ENCODE measurements around the gene ACTL7A.

ACTL7A gene

DNA sequence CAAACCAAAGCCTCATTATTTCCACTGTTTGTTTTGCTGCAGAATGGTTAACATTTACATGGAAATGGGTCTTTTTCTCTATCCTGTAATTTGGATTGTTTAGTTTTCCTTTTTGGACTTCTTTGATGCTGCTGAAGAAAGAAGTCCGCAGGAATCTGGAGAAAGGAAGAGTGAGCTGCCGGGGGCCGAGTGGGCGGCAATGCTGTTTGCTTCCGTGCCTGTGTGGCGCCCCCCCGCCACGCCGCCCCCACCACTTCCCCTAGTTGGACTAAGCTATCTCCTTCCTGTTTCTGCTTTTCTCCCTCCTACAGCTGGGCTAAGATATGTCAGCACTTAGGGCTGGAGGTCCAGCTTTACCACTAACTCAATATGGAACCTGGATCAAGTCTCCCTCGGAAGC lies 46.0 kb upstream of the ACTL7A start:
- H3K27ac ChIP-seq (ENCODE audit: extremely low read depth, low read depth, low read length): no peak overlapping the region
- no peaks in the 10 kb centered on the region for H3K4me1 ChIP-seq (ENCODE audit: control insufficient read depth, insufficient read depth, low read length)
- ChIA-PET CTCF (interaction anchor here (1.4 kb wide), 1 partner anchor 54 kb away, joined by 3 read pairs; no protein-coding TSS in a partner anchor), POLR2A (no interaction called here)
- peak; percentile 51 for TF ChIP-seq ZFHX2 (tag by site-specific recombination; conservative IDR thresholded peaks at IDR 0.05)
- no peak for TF ChIP-seq ZNF416 (tag by site-specific recombination; IDR thresholded peaks at IDR 0.05)
- TF ChIP-seq MZF1 (tag by site-specific recombination; IDR thresholded peaks at IDR 0.05; ENCODE audit: borderline replicate concordance): no peak
- no peak for TF ChIP-seq ZNF521 (tag by site-specific recombination; IDR thresholded peaks at IDR 0.05)
- TF ChIP-seq ZNF561 (tag by site-specific recombination; IDR thresholded peaks at IDR 0.05; ENCODE audit: borderline replicate concordance): no peak
- peak; percentile 41; the same call in 1 of the 2 replicates for TF ChIP-seq EGR2 (tag by site-specific recombination; IDR thresholded peaks at IDR 0.05; ENCODE audit: low read depth)
- H3K9me3 ChIP-seq (ENCODE audit: control insufficient read depth, insufficient read depth, low read depth, low read length): no peaks in the 10 kb centered on the region
- H3K36me3 ChIP-seq (ENCODE audit: control insufficient read depth in 2 of 2, insufficient read depth in 1 of 2, low read length in 2 of 2): no peaks in the 10 kb centered on the region
- no peak overlapping the region for H3K4me3 ChIP-seq (ENCODE audit: low read depth, low read length)

GRCh38 chr9:108823829-108824228 lies 38.2 kb upstream of the ACTL7A start:
- Histone ChIP-seq H3K36me3 (ENCODE audit: control insufficient read depth in 2 of 2, insufficient read depth in 1 of 2, low read length in 2 of 2) (no peaks in the 10 kb centered on the region), H3K4me1 (ENCODE audit: control insufficient read depth, insufficient read depth, low read length) (no peaks in the 10 kb centered on the region), H3K9me3 (ENCODE audit: control insufficient read depth, insufficient read depth, low read depth, low read length) (no peaks in the 10 kb centered on the region), H3K4me3 (ENCODE audit: low read depth, low read length) (no peak overlapping the region), H3K27ac (ENCODE audit: extremely low read depth, low read depth, low read length) (no peak overlapping the region)
- ChIA-PET POLR2A (no interaction called here), CTCF (no interaction called here)
- TF ChIP-seq SETDB1 (IDR thresholded peaks at IDR 0.05; ENCODE audit: insufficient read length, low read length): peak; percentile 77
- TF ChIP-seq TRIM28 (IDR thresholded peaks at IDR 0.05; ENCODE audit: borderline replicate concordance, low read length): peak; percentile 53; the same call in 1 of the 2 replicates
- TF ChIP-seq ZNF585B (tag by site-specific recombination; IDR thresholded peaks at IDR 0.05): peak; percentile 91
- no peak for TF ChIP-seq ZBTB10 (tag by site-specific recombination; IDR thresholded peaks at IDR 0.05)

- ChIA-PET POLR2A (interaction anchor here (0.7 to 0.8 kb wide), 2 partner anchors 165 to 1737 kb away, joined by 5 to 8 read pairs; no protein-coding TSS in a partner anchor), CTCF (interaction anchor here (0.7 to 0.8 kb wide), 2 partner anchors 17 to 67 kb away, joined by 3 read pairs; no protein-coding TSS in a partner anchor)
- H3K36me3 ChIP-seq (ENCODE audit: control insufficient read depth in 2 of 2, insufficient read depth in 1 of 2, low read length in 2 of 2): no peaks in the 10 kb centered on the region
- TF ChIP-seq ZNF830 (tag by site-specific recombination; IDR thresholded peaks at IDR 0.05; ENCODE audit: low read depth): no peak
- TF ChIP-seq, protein P1, sequence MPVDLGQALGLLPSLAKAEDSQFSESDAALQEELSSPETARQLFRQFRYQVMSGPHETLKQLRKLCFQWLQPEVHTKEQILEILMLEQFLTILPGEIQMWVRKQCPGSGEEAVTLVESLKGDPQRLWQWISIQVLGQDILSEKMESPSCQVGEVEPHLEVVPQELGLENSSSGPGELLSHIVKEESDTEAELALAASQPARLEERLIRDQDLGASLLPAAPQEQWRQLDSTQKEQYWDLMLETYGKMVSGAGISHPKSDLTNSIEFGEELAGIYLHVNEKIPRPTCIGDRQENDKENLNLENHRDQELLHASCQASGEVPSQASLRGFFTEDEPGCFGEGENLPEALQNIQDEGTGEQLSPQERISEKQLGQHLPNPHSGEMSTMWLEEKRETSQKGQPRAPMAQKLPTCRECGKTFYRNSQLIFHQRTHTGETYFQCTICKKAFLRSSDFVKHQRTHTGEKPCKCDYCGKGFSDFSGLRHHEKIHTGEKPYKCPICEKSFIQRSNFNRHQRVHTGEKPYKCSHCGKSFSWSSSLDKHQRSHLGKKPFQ (tag by site-specific recombination; IDR thresholded peaks at IDR 0.05): no peak
- TF ChIP-seq PRDM2 (tag by site-specific recombination; IDR thresholded peaks at IDR 0.05; ENCODE audit: borderline replicate concordance): no peak
- TF ChIP-seq BCL11A (tag by site-specific recombination; IDR thresholded peaks at IDR 0.05; ENCODE audit: low read depth): no peak
- no peak for TF ChIP-seq KLF16 (tag by site-specific recombination; IDR thresholded peaks at IDR 0.05)
- TF ChIP-seq HOXD13 (CRISPR knock-in tag; IDR thresholded peaks at IDR 0.05; ENCODE audit: borderline replicate concordance): no peak
- no peak for TF ChIP-seq ZEB2 (tag by site-specific recombination; IDR thresholded peaks at IDR 0.05)
- no peaks in the 10 kb centered on the region for H3K9me3 ChIP-seq (ENCODE audit: control insufficient read depth, insufficient read depth, low read depth, low read length)
- H3K4me1 ChIP-seq (ENCODE audit: control insufficient read depth, insufficient read depth, low read length): no peaks in the 10 kb centered on the region
- H3K27ac ChIP-seq (ENCODE audit: extremely low read depth, low read depth, low read length): no peak overlapping the region
- H3K4me3 ChIP-seq (ENCODE audit: low read depth, low read length): no peak overlapping the region
Observed at GRCh38 chr9:108830272-108830671, 31.8 kb upstream of the ACTL7A start.

Measured in HEK293 (cell line).